Endothelial cell (in vitro differentiated cells): ENCODE measurements around the gene ADSS1. TPM values are rescaled to one million over a fixed set of nuclear protein-coding genes. Genes with fewer than 3 reads are reported as not detected.

ENCODE experiments used
- DNase-seq: peaks from one replicate; pipeline ENCODE4 v3.0.0; 2021; ENCODE audit warnings: low spot score
- H3K27ac Mint-ChIP-seq: one replicate; pipeline ENCODE4 v1.8.0; 2021; ENCODE audit warnings: mixed read lengths, inconsistent platforms; ENCODE audit not compliant: unreplicated experiment
- H3K27me3 Mint-ChIP-seq: one replicate; pipeline ENCODE4 v1.8.0; 2021; ENCODE audit warnings: mild to moderate bottlenecking, moderate library complexity, mixed read lengths, inconsistent platforms; ENCODE audit not compliant: unreplicated experiment
- H3K36me3 Mint-ChIP-seq: one replicate; pipeline ENCODE4 v1.8.0; 2021; ENCODE audit warnings: mild to moderate bottlenecking, low read depth, mixed read lengths, inconsistent platforms; ENCODE audit not compliant: unreplicated experiment
- H3K4me1 Mint-ChIP-seq: one replicate; pipeline ENCODE4 v1.8.0; 2021; ENCODE audit warnings: mild to moderate bottlenecking, mixed read lengths, inconsistent platforms; ENCODE audit not compliant: unreplicated experiment
- H3K4me3 Mint-ChIP-seq: one replicate; pipeline ENCODE4 v1.8.0; 2021; ENCODE audit warnings: mild to moderate bottlenecking, mixed read lengths, inconsistent platforms; ENCODE audit not compliant: unreplicated experiment
- H3K9me3 Mint-ChIP-seq: one replicate; pipeline ENCODE4 v1.8.0; 2021; ENCODE audit warnings: mixed read lengths, inconsistent platforms; ENCODE audit not compliant: unreplicated experiment
- total RNA-seq: library from RNA; stranded (reverse); fragmentation: NEBNext Ultra II Directional; extraction: Animal tissue kit (Norgen Biotek cat#: 25700); gene quantifications from one replicate; pipeline ENCODE4 v1.2.1, GENCODE V29; 2021; ENCODE audit not compliant: unreplicated experiment
- TF ChIP-seq, protein P1 (sequence below): fragments of 200-600 bp; sonication (generic); IDR thresholded peaks from one replicate; pipeline ENCODE4 v1.5.0; 2021; ENCODE audit warnings: antibody characterized with exemption; ENCODE audit not compliant: unreplicated experiment

Gene ADSS1
- total RNA-seq, 1 donor from 2014 or later = 6.1 TPM

DNA sequence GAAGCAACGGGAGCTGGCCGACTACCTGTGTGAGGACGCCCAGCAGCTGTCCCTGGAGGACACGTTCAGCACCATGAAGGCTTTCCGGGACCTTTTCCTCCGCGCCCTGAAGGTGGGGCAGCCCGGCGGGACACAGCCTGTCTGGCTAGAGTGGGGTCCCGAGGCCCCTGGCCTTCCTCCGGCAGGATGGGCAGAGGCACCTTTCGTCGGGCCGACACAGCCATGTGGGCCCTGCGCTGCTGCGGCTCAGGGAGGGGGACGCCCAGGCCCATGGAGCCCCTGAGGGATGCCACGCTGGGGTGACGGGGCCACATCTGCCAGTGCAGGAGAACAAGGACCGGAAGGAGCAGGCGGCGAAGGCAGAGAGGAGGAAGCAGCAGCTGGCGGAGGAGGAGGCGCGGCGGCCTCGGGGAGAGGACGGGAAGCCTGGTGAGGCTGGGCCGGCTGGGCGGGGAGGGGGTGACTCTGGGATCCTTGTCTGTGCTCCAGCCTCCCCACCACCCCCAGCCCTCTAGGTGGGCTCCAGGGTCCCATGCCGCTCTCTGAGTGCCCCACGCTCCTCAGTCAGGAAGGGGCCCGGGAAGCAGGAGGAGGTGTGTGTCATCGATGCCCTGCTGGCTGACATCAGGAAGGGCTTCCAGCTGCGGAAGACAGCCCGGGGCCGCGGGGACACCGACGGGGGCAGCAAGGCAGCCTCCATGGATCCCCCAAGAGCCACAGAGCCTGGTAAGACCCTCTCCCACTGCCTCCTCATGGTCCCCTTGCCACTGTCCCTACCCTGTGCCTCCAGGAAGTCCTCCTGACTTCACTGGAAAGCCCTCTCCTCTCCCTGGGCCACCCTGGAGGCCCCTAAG lies 10.9 kb upstream of the ADSS1 start:
- Mint-ChIP-seq H3K27me3 (peaks cover 10% of the 10 kb centered on the region), H3K27ac (no peak overlapping the region), H3K9me3 (no peaks in the 10 kb centered on the region), H3K4me3 (no peak overlapping the region), H3K36me3 (peaks cover 13% of the 10 kb centered on the region), H3K4me1 (no peaks in the 10 kb centered on the region)
- no peak for DNase-seq
- TF ChIP-seq, protein P1, sequence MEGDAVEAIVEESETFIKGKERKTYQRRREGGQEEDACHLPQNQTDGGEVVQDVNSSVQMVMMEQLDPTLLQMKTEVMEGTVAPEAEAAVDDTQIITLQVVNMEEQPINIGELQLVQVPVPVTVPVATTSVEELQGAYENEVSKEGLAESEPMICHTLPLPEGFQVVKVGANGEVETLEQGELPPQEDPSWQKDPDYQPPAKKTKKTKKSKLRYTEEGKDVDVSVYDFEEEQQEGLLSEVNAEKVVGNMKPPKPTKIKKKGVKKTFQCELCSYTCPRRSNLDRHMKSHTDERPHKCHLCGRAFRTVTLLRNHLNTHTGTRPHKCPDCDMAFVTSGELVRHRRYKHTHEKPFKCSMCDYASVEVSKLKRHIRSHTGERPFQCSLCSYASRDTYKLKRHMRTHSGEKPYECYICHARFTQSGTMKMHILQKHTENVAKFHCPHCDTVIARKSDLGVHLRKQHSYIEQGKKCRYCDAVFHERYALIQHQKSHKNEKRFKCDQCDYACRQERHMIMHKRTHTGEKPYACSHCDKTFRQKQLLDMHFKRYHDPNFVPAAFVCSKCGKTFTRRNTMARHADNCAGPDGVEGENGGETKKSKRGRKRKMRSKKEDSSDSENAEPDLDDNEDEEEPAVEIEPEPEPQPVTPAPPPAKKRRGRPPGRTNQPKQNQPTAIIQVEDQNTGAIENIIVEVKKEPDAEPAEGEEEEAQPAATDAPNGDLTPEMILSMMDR = no peak

DNA sequence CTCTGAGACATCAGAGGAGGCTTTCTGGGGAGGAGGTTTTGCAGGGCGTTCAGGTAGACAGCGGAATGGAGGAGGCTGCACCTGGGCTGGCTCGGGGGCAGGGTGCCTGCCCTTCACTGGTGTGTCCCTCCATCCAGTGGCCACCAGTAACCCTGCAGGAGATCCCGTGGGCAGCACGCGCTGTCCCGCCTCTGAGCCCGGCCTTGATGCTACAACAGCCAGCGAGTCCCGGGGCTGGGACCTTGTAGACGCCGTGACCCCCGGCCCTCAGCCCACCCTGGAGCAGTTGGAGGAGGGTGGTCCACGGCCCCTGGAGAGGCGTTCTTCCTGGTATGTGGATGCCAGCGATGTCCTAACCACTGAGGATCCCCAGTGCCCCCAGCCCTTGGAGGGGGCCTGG lies 10.0 kb upstream of the ADSS1 start:
- peaks cover 13% of the 10 kb centered on the region for H3K36me3 Mint-ChIP-seq
- H3K27me3 Mint-ChIP-seq = peaks cover 8% of the 10 kb centered on the region
- H3K4me1 Mint-ChIP-seq = no peaks in the 10 kb centered on the region
- DNase-seq = no peak
- H3K4me3 Mint-ChIP-seq = no peak overlapping the region
- H3K27ac Mint-ChIP-seq = no peak overlapping the region
- TF ChIP-seq, protein P1 = no peak
- no peaks in the 10 kb centered on the region for H3K9me3 Mint-ChIP-seq

DNA sequence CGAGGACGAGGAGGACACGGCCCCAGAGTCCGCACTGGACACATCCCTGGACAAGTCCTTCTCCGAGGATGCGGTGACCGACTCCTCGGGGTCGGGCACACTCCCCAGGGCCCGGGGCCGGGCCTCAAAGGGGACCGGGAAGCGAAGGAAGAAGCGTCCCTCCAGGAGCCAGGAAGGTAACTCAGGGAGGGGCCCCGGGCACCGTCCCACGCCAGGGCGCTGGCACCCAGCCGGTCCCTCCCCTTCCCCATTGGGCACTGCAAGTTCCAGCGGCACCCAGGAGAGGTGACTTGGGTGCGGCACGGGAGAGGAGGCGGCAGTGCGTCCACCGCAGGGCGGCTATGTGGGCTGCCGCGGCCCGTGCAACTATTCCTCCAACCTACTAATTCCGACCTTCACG lies 9.3 kb upstream of the ADSS1 start:
- H3K4me3 Mint-ChIP-seq = no peak overlapping the region

DNA sequence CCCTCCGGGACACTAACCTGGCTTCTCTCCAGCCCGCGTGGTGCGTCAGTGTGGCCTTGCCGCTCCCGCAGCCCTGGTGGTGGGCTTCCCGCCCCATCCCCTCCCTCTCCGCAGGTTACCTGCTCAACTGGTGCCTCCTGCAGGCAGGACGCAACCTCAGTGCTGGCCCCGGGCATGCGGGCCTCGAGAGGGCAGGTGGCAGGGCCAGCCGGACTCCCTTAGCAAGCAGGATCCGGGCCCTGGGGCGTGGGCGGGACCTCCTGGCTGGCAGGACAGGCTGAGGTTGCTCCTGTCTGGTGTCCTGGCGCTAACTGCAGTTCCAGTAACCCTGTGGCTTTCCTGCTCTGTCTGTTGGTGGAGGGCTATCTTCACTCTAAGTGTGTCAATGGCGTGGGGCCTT lies 8.6 kb upstream of the ADSS1 start:
- peaks cover 17% of the 10 kb centered on the region for H3K36me3 Mint-ChIP-seq
- peaks cover 10% of the 10 kb centered on the region for H3K27me3 Mint-ChIP-seq
- no peak for DNase-seq
- H3K4me1 Mint-ChIP-seq = no peaks in the 10 kb centered on the region
- TF ChIP-seq, protein P1 = no peak
- H3K4me3 Mint-ChIP-seq = peak overlapping the region; percentile 18
- no peaks in the 10 kb centered on the region for H3K9me3 Mint-ChIP-seq
- no peak overlapping the region for H3K27ac Mint-ChIP-seq

More for the DNA sequence above, 9.3 kb upstream of the ADSS1 start:
- TF ChIP-seq, protein P1 = no peak
- Mint-ChIP-seq H3K27ac (no peak overlapping the region), H3K36me3 (peaks cover 15% of the 10 kb centered on the region), H3K9me3 (no peaks in the 10 kb centered on the region), H3K27me3 (peaks cover 10% of the 10 kb centered on the region), H3K4me1 (no peaks in the 10 kb centered on the region)
- no peak for DNase-seq

DNA sequence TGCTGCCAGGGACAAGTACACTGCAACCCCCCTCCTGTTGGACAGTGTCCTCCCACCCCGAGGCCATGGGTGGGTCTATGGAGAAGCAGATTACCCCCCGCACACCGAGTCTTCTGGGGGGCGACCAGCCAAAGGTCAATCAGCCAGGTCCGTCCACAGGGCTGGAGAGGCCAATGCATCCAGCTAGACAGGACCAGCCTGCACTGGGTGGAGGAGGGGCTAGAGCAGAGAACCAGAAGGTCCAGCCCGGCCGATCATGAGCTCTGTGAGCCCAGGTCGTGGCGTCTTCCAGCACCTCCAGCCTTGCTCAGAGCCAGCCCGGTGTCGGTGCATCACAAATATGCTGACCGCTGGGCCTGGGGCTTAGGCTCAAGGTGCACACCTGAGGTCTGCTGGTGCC lies 8.2 kb upstream of the ADSS1 start:
- DNase-seq = no peak
- peak overlapping the region; percentile 18 for H3K4me3 Mint-ChIP-seq
- TF ChIP-seq, protein P1 = no peak
- H3K4me1 Mint-ChIP-seq = no peaks in the 10 kb centered on the region
- no peaks in the 10 kb centered on the region for H3K9me3 Mint-ChIP-seq
- H3K27ac Mint-ChIP-seq = no peak overlapping the region
- H3K36me3 Mint-ChIP-seq = peaks cover 16% of the 10 kb centered on the region
- peaks cover 10% of the 10 kb centered on the region for H3K27me3 Mint-ChIP-seq
